GM20000 (cell line): Measurements from ENCODE around the gene SLC44A4.
A peak's percentile ranks its signal among the peaks of the same experiment; 100 is the strongest.
"Not testable (repeated sequence)": the region's sequence is repeated elsewhere in the genome, so short reads cannot be mapped to it uniquely, and the experiment has no call there.

Experiments used
- DNase-seq: peaks from one replicate; pipeline ENCODE4 v3.0.0; 2012; ENCODE audit warnings: low spot score
- TF ChIP-seq, protein P1 (sequence below): IDR thresholded peaks from 2 replicates; pipeline ENCODE4 v1.5.1; 2012; ENCODE audit warnings: mild to moderate bottlenecking, control low read depth; ENCODE audit errors: extremely low read depth, missing control alignments

Gene SLC44A4

DNA sequence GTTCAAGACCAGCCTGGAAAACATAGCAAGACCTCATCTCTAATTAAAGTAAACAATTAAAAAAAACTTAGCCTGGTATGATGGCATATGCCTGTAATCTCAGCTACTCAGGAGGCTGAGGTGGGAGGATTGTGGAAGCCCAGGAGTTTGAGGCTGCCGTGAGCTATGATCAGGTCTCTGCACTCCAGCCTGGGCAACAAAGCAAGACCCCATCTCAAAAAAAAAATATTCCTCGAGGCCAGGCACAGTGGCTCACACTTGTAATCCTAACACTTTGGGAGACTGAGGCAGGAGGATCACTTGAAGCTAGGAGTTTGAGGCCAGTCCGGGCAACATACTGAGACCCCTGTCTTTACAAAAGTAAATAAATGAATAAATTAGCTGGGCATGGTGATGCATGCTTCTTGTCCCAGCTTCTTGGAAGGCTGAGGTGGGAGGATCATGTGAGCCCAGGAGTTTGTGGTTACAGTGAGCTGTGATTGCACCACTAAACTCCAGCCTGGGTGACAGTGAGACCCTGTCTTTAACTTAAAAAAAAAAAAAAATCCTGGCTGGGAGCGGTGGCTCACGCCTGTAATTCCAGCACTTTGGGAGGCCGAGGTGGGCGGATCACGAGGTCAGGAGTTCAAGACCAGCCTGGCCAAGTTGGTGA is 39.4 kb upstream of the SLC44A4 start:
- TF ChIP-seq, protein P1, sequence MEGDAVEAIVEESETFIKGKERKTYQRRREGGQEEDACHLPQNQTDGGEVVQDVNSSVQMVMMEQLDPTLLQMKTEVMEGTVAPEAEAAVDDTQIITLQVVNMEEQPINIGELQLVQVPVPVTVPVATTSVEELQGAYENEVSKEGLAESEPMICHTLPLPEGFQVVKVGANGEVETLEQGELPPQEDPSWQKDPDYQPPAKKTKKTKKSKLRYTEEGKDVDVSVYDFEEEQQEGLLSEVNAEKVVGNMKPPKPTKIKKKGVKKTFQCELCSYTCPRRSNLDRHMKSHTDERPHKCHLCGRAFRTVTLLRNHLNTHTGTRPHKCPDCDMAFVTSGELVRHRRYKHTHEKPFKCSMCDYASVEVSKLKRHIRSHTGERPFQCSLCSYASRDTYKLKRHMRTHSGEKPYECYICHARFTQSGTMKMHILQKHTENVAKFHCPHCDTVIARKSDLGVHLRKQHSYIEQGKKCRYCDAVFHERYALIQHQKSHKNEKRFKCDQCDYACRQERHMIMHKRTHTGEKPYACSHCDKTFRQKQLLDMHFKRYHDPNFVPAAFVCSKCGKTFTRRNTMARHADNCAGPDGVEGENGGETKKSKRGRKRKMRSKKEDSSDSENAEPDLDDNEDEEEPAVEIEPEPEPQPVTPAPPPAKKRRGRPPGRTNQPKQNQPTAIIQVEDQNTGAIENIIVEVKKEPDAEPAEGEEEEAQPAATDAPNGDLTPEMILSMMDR, result no peak
- no peak for DNase-seq

DNA sequence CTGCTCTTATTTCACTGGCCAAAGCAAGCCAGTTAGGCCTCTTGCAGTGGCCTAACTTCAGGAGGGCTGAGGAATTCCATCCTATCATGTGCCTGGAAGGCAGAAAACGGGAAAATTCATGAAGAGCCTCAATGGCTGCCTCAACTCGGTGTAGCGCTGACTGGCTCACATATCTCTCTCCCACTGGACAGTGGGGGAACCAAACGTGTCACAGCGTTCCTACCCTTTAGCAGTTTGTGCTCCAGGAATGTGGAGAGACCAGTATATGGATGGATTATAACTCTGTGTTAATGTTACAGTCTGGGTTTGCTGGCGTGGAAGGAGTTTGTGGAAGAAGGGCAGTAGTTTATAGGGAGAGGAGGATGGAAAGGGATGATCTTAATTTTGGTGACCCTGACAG is 37.0 kb upstream of the SLC44A4 start:
- TF ChIP-seq, protein P1, result no peak
- no peak for DNase-seq

GRCh38 chr6:31915351-31915750 is 36.6 kb upstream of the SLC44A4 start:
- TF ChIP-seq, protein P1, result no peak
- DNase-seq, result no peak

GRCh38 chr6:31911826-31912585 is 33.2 kb upstream of the SLC44A4 start:
- no peak for DNase-seq
- TF ChIP-seq, protein P1, result no peak

DNA sequence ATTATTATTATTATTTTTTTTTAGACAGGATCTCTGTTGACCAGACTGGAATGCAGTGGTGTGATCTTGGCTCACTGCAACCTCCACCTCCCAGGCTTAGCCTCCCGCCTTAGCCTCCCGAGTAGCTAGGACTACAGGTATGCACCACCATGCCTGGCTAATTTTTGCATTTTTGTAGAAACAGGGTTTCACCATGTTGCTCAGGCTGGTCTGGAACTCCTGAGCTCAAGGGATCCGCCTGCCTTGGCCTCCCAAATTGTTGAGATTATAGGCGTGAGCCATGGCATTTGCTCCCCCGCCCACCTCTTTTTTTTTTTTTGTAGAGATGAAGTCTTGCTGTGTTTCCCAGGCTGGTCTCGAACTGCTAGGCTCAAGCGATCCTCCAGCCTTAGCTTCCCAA is 30.5 kb upstream of the SLC44A4 start:
- DNase-seq, result not testable (repeated sequence)

DNA sequence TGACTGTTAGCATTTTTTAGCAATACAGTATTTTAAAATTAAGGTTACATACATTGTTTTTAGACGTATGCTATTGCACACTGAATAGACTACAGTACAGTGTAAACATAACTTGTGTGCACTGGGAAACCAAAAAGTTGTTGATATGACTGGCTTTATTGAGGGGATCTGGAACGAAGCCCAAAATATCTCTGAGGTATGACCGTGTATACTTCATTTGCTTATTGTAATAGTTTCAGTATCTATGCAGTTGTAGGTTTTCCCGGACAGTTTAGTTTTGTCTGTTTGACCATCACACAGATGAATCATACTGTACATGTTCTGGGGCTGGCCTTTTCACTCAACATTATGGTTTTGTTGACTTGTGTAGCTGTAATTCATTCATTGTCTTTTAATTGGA is 30.0 kb upstream of the SLC44A4 start:
- peak; percentile 73 for DNase-seq
- TF ChIP-seq, protein P1, result no peak

DNA sequence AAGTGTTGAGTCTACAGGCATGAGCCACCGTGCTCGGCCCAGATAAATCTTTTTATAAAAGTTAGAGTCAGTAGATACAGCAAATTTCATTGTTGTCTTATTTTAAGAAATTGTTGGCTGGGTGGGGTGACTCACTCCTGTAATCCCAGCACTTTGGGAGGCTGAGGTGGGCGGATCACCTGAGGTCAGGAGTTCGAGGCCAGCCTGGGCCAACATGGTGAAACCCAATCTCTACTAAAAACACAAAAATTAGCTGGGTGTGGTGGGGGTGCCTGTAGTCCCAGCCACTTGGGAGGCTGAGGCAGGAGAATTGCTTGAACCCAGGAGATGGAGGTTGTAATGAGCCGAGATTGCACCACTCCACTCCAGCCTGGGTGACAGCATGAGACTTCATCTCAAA is 29.5 kb upstream of the SLC44A4 start:
- DNase-seq, result not testable (repeated sequence)

GRCh38 chr6:31907158-31907813 is 28.5 kb upstream of the SLC44A4 start:
- TF ChIP-seq, protein P1, result no peak
- no peak for DNase-seq

GRCh38 chr6:31906727-31907126 is 27.9 kb upstream of the SLC44A4 start:
- not testable (repeated sequence) for DNase-seq
